Measurements from ENCODE around the gene TAF5L. TPM values are rescaled to one million over a fixed set of nuclear protein-coding genes. Genes with fewer than 3 reads are reported as not detected.

Gene TAF5L
- total and polyA plus RNA-seq, 2 experiments from 2014 or later: 5.4 to 13.0 TPM

- Histone ChIP-seq H3K79me2 (peaks cover 93% of the 10 kb centered on the region), H4K20me1 (ENCODE audit: insufficient read depth, poor library complexity, severe bottlenecking) (peaks cover 55% of the 10 kb centered on the region), H3K36me3 (replicated peaks; ENCODE audit: insufficient read depth, low read depth) (no peaks in the 10 kb centered on the region), H3K4me1 (ENCODE audit: insufficient read depth) (peaks cover 13% of the 10 kb centered on the region), H2AFZ (no peak overlapping the region), H3K27ac (no peak overlapping the region), H3K9me3 (ENCODE audit: low read depth) (no peaks in the 10 kb centered on the region), H3K4me2 (no peak overlapping the region), H3K9me2 (replicated peaks; ENCODE audit: insufficient read depth) (no peaks in the 10 kb centered on the region), H3K4me3 (no peak overlapping the region), H3K27me3 (no peaks in the 10 kb centered on the region)
- WGBS (ENCODE audit: low lambda C conversion rate, missing lambda C conversion rate): 92% methylated on average over 3 of the region's 3 CpGs
- no peak for TF ChIP-seq EZH2phosphoT487 (IDR thresholded peaks at IDR 0.05; ENCODE audit: low read depth, severe bottlenecking, unreplicated experiment)
- TF ChIP-seq EZH2 (IDR thresholded peaks at IDR 0.05; ENCODE audit: borderline replicate concordance): no peak
- TF ChIP-seq CTCF (IDR thresholded peaks at IDR 0.05; ENCODE audit: poor library complexity): no peak
- DNase-seq (ENCODE audit: low spot score): no peak
Measured at GRCh38 chr1:229620876-229621275, 5.0 kb downstream of the TAF5L start.

- Histone ChIP-seq H3K27ac (no peak overlapping the region), H4K20me1 (ENCODE audit: insufficient read depth, poor library complexity, severe bottlenecking) (peaks cover 51% of the 10 kb centered on the region)
- WGBS (ENCODE audit: low lambda C conversion rate, missing lambda C conversion rate): 91% methylated on average over 5 of the region's 5 CpGs
Measured at GRCh38 chr1:229619614-229620013, 6.3 kb downstream of the TAF5L start.

GRCh38 chr1:229619002-229619401 lies 6.9 kb downstream of the TAF5L start:
- H3K27me3 ChIP-seq: no peaks in the 10 kb centered on the region
- no peak overlapping the region for H2AFZ ChIP-seq
- H3K4me1 ChIP-seq (ENCODE audit: insufficient read depth): peaks cover 5% of the 10 kb centered on the region
- TF ChIP-seq EZH2phosphoT487 (IDR thresholded peaks at IDR 0.05; ENCODE audit: low read depth, severe bottlenecking, unreplicated experiment) (no peak), EZH2 (IDR thresholded peaks at IDR 0.05; ENCODE audit: borderline replicate concordance) (no peak), CTCF (IDR thresholded peaks at IDR 0.05; ENCODE audit: poor library complexity) (no peak)
- no peaks in the 10 kb centered on the region for H3K9me3 ChIP-seq (ENCODE audit: low read depth)
- peaks cover 95% of the 10 kb centered on the region for H3K79me2 ChIP-seq
- H3K27ac ChIP-seq: no peak overlapping the region
- H4K20me1 ChIP-seq (ENCODE audit: insufficient read depth, poor library complexity, severe bottlenecking): peaks cover 45% of the 10 kb centered on the region
- no peak overlapping the region for H3K4me3 ChIP-seq
- no peak for DNase-seq (ENCODE audit: low spot score)
- no peak overlapping the region for H3K4me2 ChIP-seq
- no peaks in the 10 kb centered on the region for H3K9me2 ChIP-seq (replicated peaks; ENCODE audit: insufficient read depth)
- H3K36me3 ChIP-seq (replicated peaks; ENCODE audit: insufficient read depth, low read depth): no peaks in the 10 kb centered on the region

More at GRCh38 chr1:229619614-229620013, 6.3 kb downstream of the TAF5L start:
- H3K4me2 ChIP-seq: no peak overlapping the region
- H3K4me1 ChIP-seq (ENCODE audit: insufficient read depth): peaks cover 12% of the 10 kb centered on the region
- no peak overlapping the region for H2AFZ ChIP-seq
- H3K27me3 ChIP-seq: no peaks in the 10 kb centered on the region
- no peaks in the 10 kb centered on the region for H3K36me3 ChIP-seq (replicated peaks; ENCODE audit: insufficient read depth, low read depth)
- H3K9me2 ChIP-seq (replicated peaks; ENCODE audit: insufficient read depth): no peaks in the 10 kb centered on the region
- no peaks in the 10 kb centered on the region for H3K9me3 ChIP-seq (ENCODE audit: low read depth)
- no peak for DNase-seq (ENCODE audit: low spot score)
- TF ChIP-seq EZH2phosphoT487 (IDR thresholded peaks at IDR 0.05; ENCODE audit: low read depth, severe bottlenecking, unreplicated experiment) (no peak), CTCF (IDR thresholded peaks at IDR 0.05; ENCODE audit: poor library complexity) (no peak), EZH2 (IDR thresholded peaks at IDR 0.05; ENCODE audit: borderline replicate concordance) (no peak)
- no peak overlapping the region for H3K4me3 ChIP-seq
- peaks cover 100% of the 10 kb centered on the region for H3K79me2 ChIP-seq

Measured in hepatocyte (in vitro differentiated cells).